CD4-positive, alpha-beta T cell treated with Interleukin-12 subunit alpha and Interleukin-12 subunit beta, for 1 hour (primary cell): Measurements from ENCODE around the gene PRM1.
"Not testable (repeated sequence)": the region's sequence is repeated elsewhere in the genome, so short reads cannot be mapped to it uniquely, and the experiment has no call there.

Experiments
- DNase-seq: peaks from one replicate; pipeline ENCODE4 v3.0.0-alpha.2; 2020

Gene PRM1

GRCh38 chr16:11313493-11314308 lies 32.6 kb upstream of the PRM1 start:
- no peak for DNase-seq

- DNase-seq, result peak; percentile 35
These were observed 31.8 kb upstream of the PRM1 start for GRCh38 chr16:11312718-11313492.

- DNase-seq, result peak; percentile 50
These were observed 29.9 kb upstream of the PRM1 start for GRCh38 chr16:11310997-11311561.

- DNase-seq, result no peak
These were observed 29.5 kb upstream of the PRM1 start for GRCh38 chr16:11310634-11310977.

GRCh38 chr16:11309895-11310633 lies 28.9 kb upstream of the PRM1 start:
- DNase-seq, result no peak

- DNase-seq, result no peak
These were observed 27.6 kb upstream of the PRM1 start for GRCh38 chr16:11308493-11309283.

GRCh38 chr16:11307639-11308492 lies 26.7 kb upstream of the PRM1 start:
- DNase-seq, result no peak

GRCh38 chr16:11306997-11307638 lies 26.0 kb upstream of the PRM1 start:
- no peak for DNase-seq

- no peak for DNase-seq
These were observed 25.3 kb upstream of the PRM1 start for GRCh38 chr16:11306381-11306780.

GRCh38 chr16:11303405-11304138 lies 22.4 kb upstream of the PRM1 start:
- no peak for DNase-seq

- DNase-seq, result no peak
These were observed 21.8 kb upstream of the PRM1 start for GRCh38 chr16:11302977-11303376.

- DNase-seq, result no peak
These were observed 20.7 kb upstream of the PRM1 start for GRCh38 chr16:11301645-11302501.

GRCh38 chr16:11300560-11300892 lies 19.4 kb upstream of the PRM1 start:
- DNase-seq, result no peak

- no peak for DNase-seq
These were observed 18.9 kb upstream of the PRM1 start for GRCh38 chr16:11299865-11300559.

GRCh38 chr16:11298950-11299547 lies 17.9 kb upstream of the PRM1 start:
- DNase-seq, result not testable (repeated sequence)

GRCh38 chr16:11298143-11298900 lies 17.2 kb upstream of the PRM1 start:
- no peak for DNase-seq

- DNase-seq, result peak; percentile 62
These were observed 16.5 kb upstream of the PRM1 start for GRCh38 chr16:11297492-11298142.
